Activated CD8-positive, alpha-beta memory T cell treated with anti-CD3 and anti-CD28 coated beads for 36 hours (primary cell): ENCODE data around the gene SNX20. TPM values are rescaled to one million over a fixed set of nuclear protein-coding genes. Genes with fewer than 3 reads are reported as not detected.

Experiments
- CTCF ChIA-PET: fragments of 350-600 bp; sonication (Branson Sonifier 250); formaldehyde crosslinking; loops from one replicate; lab custom pipeline; 2021; ENCODE audit warnings: antibody characterized with exemption; lab: Charles Lee
- POLR2A ChIA-PET: fragments of 350-600 bp; sonication (Branson Sonifier 250); formaldehyde crosslinking; loops from one replicate; lab custom pipeline; 2021; ENCODE audit warnings: antibody characterized with exemption; lab: Charles Lee
- total RNA-seq, 2 experiments: library from RNA; stranded (reverse); gene quantifications; one replicate each; pipeline ENCODE4 v1.2.3, GENCODE V29; 2021

Gene SNX20, protein sequence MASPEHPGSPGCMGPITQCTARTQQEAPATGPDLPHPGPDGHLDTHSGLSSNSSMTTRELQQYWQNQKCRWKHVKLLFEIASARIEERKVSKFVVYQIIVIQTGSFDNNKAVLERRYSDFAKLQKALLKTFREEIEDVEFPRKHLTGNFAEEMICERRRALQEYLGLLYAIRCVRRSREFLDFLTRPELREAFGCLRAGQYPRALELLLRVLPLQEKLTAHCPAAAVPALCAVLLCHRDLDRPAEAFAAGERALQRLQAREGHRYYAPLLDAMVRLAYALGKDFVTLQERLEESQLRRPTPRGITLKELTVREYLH
- 10 to 100 TPM; 24.9 to 26.6 TPM for total RNA-seq

DNA sequence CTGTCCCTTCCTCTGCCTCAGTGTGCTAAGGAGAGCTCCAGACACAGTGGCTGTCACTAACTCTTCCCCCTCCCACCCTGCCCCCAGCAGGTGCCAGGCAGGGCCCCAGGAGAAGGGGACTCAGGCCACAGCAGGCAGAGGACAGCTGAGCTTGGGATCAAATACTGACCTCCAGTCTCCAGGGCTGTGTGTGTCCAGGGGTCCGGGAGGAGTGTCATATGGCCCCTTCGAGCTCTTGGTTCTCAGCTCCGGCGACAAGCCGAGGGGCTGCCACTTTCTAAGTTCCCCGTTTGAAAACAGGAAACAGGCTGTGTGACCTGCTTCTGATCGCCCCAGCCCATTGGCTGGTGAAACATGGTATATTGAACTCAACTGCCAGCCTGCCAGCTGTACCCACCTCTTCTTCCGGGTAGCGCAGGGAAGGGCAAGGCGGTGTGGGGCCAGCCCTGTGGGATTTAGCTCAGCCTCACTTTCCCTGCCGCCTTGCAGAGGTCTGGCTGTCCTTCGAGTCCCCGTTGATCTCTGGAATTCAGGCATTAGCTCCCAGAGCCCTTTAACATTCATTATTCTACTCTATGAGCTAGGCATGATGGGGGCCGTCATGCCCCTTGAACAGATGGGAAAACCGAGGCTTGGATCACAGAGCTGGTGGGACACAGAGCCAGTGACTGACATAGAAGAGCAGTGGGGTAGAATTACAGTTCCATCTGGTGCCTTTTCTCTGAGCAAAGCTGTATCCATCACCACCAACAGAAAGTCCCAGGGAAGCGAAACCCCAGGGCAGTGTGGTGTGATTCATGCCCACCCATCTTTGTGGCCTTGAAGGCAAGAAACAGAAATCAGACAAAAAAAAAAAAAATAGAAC lies at the start of gene SNX20:
Gene SNX20 (minus strand): TSS at position 292 of the 865 bp plus-strand sequence. CDS start 3,786 bp downstream, outside the sequence.
- CTCF ChIA-PET: interaction anchor here (0.8 to 11.6 kb wide), 4 partner anchors 8 to 125 kb away, joined by 3 to 97 read pairs (median 4); no protein-coding TSS in a partner anchor

DNA sequence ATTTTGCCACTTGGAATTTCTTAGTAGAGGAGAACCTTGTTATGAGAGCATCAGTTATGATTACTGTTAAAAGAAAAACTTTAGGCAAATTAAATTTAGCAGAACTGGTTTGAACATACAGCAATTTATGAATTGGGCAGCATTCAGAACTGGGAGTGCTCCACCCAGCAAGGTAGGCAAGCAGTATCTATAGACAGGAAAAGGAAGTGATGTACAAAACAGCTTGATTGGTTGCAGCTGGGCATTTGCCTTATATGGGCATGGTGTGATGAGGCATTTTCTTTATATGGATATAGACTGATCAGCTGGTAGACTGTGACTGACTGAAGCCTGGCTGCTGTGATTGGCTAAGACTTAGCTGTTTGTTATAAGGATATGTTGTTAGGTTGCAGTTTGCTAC lies 43.2 kb upstream of the SNX20 start:
- ChIA-PET POLR2A (no interaction called here), CTCF (no interaction called here)

More for the DNA sequence above, at the start of gene SNX20:
- POLR2A ChIA-PET: interaction anchor here (0.6 to 1.6 kb wide), 7 partner anchors 14 to 614 kb away, joined by 3 to 7 read pairs (median 5); partner anchors contain the start of gene CYLD

DNA sequence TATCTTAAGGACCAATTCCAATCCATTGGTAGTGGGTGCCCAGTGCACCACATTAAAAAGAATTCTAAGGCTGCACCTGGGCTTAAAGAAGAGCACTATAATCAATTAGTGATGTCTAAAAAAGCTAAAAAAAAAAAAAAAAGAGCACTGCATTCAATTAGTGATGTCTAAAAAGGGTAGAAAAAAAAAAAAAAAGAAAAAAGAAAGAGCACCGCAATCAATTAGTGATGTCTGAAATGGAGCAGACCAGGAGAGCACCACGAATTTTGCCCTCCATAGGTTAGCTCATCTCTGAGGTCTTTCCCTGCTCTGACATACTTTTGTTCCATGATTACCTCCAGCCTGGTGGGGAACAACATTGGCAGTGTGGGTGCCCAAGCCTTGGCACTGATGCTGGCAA lies 41.8 kb upstream of the SNX20 start:
- POLR2A ChIA-PET: interaction anchor here (0.6 kb wide), 1 partner anchor 9 kb away, joined by 3 read pairs; no protein-coding TSS in a partner anchor
- CTCF ChIA-PET: no interaction called here

DNA sequence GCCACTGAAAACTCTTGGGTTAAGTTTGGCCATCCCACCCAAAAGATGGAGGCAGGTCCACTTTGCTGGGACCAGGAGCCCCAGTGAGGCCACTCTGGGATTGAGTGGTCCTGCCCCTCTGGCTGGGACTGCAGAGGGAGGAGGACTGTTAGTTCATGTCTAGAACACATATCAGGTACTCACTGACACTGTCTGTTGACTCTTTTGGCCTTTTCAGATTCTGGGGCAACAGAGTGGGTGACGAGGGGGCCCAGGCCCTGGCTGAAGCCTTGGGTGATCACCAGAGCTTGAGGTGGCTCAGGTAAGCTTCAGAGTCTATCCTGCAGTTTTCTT lies 41.3 kb upstream of the SNX20 start:
- POLR2A ChIA-PET: interaction anchor here (0.6 kb wide), 1 partner anchor 9 kb away, joined by 3 read pairs; no protein-coding TSS in a partner anchor
- CTCF ChIA-PET: interaction anchor here (1.1 kb wide), 1 partner anchor 84 kb away, joined by 4 read pairs; no protein-coding TSS in a partner anchor

DNA sequence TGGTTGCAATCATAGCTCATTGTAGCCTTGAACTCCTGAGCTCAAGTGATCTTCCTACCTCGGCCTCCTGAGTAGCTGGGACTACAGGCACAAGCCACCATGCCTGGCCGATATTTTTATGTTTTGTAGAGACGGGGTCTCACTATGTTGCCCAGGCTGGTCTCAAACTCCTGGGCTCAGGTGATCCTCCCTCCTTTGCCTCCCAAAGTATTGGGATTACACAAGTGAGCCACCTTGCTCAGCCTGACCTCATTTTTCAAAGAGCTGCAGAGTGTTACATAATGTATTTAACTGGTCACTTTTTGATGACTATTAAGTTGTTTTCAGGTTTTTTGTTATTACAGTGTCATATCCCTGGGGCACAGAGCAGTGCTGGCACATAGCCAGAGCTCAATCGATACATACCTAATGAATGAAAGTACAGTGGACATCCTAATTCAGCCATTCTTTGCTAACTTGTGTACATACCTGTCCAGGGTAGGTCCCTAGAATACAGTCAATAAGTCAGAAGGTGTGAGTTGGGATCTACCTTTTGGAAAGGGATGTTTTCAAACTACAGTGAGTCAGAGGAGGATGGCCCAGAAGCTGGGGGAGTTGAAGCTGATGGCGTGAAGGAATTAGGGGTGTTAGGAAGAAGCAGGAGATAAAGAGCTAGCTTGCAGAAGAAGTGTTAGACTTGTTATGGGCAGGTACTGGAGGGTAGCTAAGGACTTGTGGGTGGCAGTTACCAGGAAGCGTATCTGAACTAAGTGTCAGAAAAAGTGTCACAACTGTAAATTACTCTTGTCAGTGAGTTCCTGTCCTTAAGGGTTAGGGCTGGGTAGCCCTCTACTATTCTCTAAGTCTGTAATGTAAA lies 40.7 kb upstream of the SNX20 start:
- POLR2A ChIA-PET: no interaction called here
- CTCF ChIA-PET: interaction anchor here (1.1 to 1.8 kb wide), 2 partner anchors 14 to 85 kb away, joined by 4 read pairs; no protein-coding TSS in a partner anchor

DNA sequence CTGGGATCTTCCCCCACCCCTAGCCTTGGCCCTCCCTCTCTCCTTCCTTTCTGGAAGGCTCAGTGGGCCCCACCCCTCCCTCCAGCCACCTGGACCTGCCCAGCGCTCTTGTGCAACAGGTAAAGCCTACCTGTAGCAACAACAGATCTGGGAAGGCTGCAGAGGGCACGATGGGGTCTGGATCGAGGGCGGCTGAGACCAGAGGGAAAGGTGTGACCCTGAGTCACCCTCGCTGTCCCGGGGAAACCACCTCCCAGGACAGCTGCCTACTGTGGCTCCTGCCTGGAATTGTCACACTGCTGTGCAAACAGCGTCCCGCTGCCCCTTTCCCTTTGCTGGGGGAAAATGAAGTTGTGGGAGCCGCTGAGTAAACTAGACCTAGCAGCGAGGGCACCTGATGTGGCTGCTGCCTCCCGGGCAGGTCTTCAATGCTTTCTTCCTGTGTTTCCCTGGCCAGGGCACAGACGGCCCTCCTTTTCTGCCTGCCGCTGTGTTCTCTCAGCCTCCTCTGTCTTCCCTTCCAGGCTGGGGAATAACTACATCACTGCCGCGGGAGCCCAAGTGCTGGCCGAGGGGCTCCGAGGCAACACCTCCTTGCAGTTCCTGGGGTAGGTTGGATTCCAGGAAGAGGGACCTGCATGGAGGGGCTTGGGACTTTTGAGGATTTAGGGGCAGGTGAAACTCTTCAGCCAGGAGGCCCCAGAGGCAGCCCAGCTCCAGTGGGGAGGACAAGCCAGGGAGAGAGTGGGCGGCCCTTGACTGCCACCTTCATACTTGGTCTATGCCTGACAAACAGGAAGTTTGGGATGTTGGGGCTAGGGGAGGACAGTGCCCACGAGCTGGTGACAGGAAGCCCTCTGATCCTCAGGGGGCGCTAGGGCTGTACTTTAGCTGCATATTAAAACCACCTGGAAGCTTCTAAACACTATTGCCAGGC lies 38.6 kb upstream of the SNX20 start:
- ChIA-PET CTCF (interaction anchor here (1.8 kb wide), 1 partner anchor 16 kb away, joined by 4 read pairs; no protein-coding TSS in a partner anchor), POLR2A (no interaction called here)

DNA sequence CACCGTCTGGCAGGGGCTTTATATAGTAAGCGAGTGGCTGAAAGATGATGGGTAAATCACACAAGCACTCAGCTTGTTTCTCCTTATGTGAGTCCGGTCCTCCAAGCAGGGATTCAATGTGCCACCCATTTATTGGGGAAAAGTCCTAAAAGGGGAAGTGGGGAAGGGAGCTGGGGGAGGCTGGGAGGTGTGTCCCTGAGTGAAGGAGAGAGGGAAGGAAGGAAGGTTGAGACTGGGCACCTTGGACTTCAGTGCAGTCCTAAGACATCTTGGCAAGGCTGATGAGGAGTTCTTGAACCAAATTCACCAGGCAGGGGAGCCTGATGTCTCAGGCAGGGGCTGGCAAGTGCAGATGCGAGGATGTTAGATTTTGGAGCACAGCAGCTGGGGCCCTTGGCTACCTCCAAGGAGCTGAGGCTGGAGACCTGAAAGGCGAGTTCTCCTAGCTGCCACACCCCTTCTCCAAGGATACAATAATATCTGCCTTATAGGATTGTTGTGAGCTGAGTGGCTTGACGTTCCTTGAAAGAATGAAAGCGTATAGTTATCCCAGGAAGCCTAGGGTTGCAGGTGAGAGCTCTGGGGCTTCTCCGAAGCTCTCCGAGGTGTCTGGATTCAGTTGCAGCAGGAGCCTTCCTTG lies 37.8 kb upstream of the SNX20 start:
- ChIA-PET CTCF (no interaction called here), POLR2A (no interaction called here)

DNA sequence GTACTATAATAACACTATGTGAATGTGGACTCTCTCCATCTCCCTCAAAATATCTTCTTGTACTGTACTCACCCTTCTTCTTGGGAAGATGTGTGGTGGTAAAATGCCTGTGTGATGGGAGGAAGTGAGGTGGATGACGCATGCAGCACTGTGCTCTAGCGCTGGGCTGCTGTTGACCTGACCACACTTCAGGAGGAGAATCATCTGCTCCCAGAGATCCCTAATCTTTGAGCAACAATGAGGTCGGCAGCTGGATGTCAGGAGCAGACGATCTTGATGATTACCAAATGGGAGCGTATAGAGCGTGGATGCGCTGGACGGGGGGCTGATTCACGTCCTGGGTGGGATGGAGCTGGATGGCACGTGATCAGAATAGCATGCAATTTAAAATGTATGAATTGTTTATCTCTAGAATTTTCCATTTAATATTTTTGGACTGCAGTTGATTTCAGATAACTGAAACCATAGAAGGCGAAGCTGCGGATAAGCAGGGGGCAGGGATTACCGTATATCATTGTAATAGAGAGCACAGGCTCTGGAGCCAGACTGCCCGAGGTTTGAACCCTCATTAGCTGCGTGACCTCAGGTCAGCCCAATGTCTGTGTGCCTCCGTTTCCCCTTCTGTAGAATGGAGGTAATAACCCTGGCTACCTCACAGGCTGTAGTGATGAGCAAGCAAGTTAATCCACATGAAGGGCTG lies 37.1 kb upstream of the SNX20 start:
- ChIA-PET CTCF (no interaction called here), POLR2A (no interaction called here)

DNA sequence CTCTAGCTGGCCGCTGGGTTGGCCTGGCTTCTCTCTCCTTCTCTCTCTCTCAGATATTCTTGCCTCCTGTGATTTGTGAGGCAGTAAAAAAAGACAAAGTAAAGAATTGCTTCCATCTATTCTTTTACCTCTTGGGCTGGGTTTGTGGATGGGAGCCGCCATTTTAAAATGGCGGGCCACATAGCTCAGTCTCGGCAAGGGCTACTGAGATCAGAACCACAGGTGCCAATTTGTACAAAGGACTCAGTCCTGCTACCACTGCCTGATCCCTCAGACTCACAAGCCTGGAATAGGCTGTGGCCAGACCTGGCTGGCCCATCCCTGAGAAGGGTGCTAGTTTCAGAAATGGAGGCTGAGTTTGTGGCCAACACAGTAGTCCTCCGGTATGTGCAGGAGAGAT lies 36.4 kb upstream of the SNX20 start:
- ChIA-PET CTCF (interaction anchor here (1.6 kb wide), 1 partner anchor 14 kb away, joined by 5 read pairs; no protein-coding TSS in a partner anchor), POLR2A (no interaction called here)

DNA sequence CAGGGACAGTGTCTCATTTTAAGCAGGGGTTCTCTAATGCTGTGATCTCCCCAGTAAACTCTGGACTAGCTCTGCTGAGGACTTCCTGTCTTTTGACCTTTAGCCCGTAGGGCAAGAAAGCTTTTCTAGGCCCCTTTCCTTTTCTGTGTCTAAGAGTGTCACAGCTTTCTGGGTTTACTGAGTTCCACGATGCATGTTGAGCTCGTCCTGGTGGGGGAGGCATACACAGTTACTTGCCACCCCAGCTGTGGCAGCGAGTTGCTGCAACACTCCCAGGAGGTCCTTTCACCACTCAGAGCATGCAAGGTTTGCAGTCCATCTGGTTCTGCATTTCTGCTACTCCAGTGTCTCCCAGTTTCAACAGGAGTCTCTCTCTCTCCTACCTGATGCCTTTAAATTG lies 36.0 kb upstream of the SNX20 start:
- CTCF ChIA-PET: interaction anchor here (1.6 kb wide), 1 partner anchor 13 kb away, joined by 5 read pairs; no protein-coding TSS in a partner anchor

DNA sequence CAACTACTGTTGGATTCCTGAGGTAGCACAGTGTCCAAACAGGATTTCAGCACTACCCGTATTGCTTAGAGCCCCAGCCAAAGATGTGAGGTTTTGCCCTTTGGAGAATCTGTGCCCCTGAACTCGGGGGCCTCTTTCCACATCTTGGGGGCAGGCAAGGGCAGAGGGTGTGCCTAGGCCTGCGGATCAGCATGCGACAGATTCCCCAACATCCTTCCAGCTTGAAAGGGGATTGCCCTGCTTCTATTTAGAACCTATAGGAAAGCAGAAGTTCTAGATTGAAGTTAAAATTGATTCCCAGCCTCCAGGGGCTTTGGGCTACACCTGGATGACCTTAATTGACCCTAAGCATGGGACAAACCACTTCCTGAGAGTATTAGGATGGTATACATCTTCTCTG lies 31.8 kb upstream of the SNX20 start:
- ChIA-PET POLR2A (no interaction called here), CTCF (no interaction called here)

More for the DNA sequence above, 36.0 kb upstream of the SNX20 start:
- POLR2A ChIA-PET: no interaction called here

DNA sequence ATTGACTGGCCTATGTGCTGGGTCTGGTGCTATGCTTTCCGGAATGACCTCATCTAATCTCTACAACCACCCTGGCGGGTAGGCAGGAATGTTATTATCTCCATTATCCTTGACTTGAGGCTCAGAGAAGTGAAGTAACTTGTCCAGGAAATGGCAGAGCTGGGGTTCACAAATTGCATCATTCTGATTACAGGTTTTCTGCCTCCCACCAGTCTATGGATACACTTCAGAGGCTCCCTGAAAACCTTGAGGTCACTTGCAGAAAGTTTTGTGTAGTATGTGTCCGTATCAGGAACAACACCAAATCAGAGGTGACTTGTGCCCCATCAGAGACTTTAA lies 31.4 kb upstream of the SNX20 start:
- CTCF ChIA-PET: no interaction called here
- POLR2A ChIA-PET: no interaction called here

DNA sequence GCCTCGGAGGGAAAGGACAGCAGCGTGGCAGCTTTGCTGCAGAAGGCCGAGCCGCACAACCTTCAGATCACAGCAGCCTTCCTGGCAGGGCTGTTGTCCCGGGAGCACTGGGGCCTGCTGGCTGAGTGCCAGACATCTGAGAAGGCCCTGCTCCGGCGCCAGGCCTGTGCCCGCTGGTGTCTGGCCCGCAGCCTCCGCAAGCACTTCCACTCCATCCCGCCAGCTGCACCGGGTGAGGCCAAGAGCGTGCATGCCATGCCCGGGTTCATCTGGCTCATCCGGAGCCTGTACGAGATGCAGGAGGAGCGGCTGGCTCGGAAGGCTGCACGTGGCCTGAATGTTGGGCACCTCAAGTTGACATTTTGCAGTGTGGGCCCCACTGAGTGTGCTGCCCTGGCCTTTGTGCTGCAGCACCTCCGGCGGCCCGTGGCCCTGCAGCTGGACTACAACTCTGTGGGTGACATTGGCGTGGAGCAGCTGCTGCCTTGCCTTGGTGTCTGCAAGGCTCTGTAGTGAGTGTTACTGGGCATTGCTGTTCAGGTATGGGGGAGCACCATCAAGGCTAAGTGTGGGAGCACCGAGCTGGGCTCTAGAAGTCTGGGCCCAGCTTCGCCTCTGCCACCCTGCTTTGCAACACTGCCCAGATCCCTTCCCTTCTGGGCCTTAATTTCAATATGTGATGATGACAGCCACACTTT lies 30.9 kb upstream of the SNX20 start:
- CTCF ChIA-PET: no interaction called here

DNA sequence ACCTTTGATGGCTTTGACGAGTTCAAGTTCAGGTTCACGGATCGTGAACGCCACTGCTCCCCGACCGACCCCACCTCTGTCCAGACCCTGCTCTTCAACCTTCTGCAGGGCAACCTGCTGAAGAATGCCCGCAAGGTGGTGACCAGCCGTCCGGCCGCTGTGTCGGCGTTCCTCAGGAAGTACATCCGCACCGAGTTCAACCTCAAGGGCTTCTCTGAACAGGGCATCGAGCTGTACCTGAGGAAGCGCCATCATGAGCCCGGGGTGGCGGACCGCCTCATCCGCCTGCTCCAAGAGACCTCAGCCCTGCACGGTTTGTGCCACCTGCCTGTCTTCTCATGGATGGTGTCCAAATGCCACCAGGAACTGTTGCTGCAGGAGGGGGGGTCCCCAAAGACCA lies 29.9 kb upstream of the SNX20 start:
- ChIA-PET CTCF (no interaction called here), POLR2A (no interaction called here)

More for the DNA sequence above, 30.9 kb upstream of the SNX20 start:
- POLR2A ChIA-PET: no interaction called here

DNA sequence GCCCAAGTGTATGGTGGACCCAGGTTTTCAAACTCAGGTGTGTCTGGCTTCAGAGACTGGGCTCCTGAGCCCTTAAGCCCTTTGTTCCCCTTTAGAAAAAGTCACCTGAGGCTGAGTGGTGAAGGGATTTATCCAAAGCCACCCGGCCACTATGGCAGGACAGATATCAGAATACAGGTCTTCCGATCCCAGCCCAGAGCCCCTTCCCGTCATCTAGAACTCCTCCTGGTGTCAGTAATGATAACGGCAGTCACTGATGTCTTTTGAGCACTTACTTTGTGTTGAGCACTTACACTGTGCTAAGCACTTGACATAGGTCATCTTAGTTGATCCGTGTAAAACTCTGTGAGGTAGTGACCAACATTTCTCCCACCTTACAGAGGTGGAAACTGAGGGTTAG lies 28.9 kb upstream of the SNX20 start:
- ChIA-PET CTCF (no interaction called here), POLR2A (no interaction called here)

DNA sequence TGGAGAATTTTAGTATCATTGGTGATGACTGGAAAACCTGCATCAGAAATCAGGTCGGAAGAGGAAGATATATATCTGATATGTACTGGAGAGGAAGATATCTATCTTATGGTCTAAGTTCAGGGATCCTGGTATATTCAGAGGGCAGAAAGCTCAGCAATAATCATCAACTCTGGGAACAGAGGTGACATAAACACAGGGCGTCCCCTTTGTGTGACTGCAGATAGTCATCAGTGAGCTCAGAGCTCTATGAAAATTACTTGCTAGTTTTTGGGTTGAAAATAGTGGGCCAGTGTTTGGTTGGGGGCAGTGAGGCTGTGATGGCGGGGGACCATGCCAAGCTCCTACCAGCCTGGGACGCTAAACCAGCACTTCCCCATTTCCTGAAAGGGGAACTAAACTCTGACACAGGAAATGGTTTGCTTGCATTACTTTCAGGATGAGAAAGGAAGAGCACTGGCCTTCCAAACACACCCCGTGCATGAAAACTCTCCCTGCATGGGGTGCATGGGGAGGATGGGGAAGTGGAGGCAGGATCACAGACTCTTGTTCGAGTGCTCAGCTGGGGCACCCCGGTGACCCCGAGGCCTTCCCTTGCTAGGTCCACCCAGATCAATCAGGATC lies 28.1 kb upstream of the SNX20 start:
- CTCF ChIA-PET: no interaction called here
- POLR2A ChIA-PET: interaction anchor here (1.1 kb wide), 1 partner anchor 10 kb away, joined by 3 read pairs; no protein-coding TSS in a partner anchor
